Measurements from ENCODE around the gene SNRNP48.

DNA sequence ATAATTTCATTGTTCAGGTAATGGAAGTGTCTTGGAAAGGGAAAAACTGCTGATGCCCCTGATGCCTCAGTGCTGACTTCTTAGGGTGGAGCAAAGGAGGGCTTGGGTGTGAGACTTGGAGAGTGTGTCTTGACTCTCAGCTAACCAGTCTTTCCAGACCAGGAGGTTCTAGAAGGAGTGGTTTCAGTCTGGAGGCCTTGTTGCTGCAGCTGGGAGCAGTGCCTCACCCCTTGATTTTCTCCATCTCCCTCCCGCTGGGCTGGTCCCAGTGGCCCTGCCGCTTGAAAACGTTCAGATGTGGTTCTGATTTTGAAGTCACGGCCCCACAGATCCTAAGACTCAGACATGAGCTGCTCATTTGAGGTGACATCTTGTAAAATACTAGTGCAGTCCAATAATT lies 43.1 kb upstream of the SNRNP48 start:
- TF ChIP-seq, protein P1, sequence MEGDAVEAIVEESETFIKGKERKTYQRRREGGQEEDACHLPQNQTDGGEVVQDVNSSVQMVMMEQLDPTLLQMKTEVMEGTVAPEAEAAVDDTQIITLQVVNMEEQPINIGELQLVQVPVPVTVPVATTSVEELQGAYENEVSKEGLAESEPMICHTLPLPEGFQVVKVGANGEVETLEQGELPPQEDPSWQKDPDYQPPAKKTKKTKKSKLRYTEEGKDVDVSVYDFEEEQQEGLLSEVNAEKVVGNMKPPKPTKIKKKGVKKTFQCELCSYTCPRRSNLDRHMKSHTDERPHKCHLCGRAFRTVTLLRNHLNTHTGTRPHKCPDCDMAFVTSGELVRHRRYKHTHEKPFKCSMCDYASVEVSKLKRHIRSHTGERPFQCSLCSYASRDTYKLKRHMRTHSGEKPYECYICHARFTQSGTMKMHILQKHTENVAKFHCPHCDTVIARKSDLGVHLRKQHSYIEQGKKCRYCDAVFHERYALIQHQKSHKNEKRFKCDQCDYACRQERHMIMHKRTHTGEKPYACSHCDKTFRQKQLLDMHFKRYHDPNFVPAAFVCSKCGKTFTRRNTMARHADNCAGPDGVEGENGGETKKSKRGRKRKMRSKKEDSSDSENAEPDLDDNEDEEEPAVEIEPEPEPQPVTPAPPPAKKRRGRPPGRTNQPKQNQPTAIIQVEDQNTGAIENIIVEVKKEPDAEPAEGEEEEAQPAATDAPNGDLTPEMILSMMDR (IDR thresholded peaks at IDR 0.05; ENCODE audit: insufficient read depth, low read depth, low read length) = no peak
- no peak for TF ChIP-seq EZH2 (IDR thresholded peaks at IDR 0.05; ENCODE audit: insufficient read depth, low read length)
